ENCODE measurements around the gene VIPR1.

GRCh38 chr3:42529468-42529867, 27.0 kb downstream of the VIPR1 start:
- no peak for TF ChIP-seq SIN3A (IDR thresholded peaks at IDR 0.05; ENCODE audit: borderline replicate concordance, insufficient read depth, low read depth, low read length)
- TF ChIP-seq CTCF (IDR thresholded peaks at IDR 0.05) = no peak
- TF ChIP-seq POLR2AphosphoS5 (IDR thresholded peaks at IDR 0.05; ENCODE audit: low read depth, low read length) = no peak

All from Panc1 (cell line).